ENCODE data around the gene TRMT5.

The TRMT5 gene

GRCh38 chr14:61019537-61019936, 38.7 kb upstream of the TRMT5 start:
- no peak overlapping the region for H4K8ac ChIP-seq (ENCODE audit: low read length)
- H3K9ac ChIP-seq (ENCODE audit: low read length) = no peak overlapping the region
- no CpG with 5 or more reads among the region's 1 CpG for WGBS
- no peaks in the 10 kb centered on the region for H3K9me3 ChIP-seq (ENCODE audit: control insufficient read depth, low read length)
- H3K23ac ChIP-seq (ENCODE audit: low read length in 2 of 2) = no peak overlapping the region
- H3K4ac ChIP-seq (ENCODE audit: low read depth in 1 of 2, low read length in 2 of 2) = no peak overlapping the region
- H3K27me3 ChIP-seq (ENCODE audit: control insufficient read depth in 1 of 2, insufficient read depth in 1 of 2, low read length in 2 of 2) = no peaks in the 10 kb centered on the region
- no peak overlapping the region for H3K4me2 ChIP-seq (ENCODE audit: low read length, poor library complexity, severe bottlenecking)
- no peak for DNase-seq
- no peak overlapping the region for H2AK5ac ChIP-seq (ENCODE audit: low read length, severe bottlenecking)
- H3K27ac ChIP-seq (ENCODE audit: low read length, poor library complexity, severe bottlenecking) = no peak overlapping the region
- H3K4me1 ChIP-seq (ENCODE audit: control insufficient read depth, insufficient read depth, low read depth, low read length) = no peaks in the 10 kb centered on the region
- H3K36me3 ChIP-seq (ENCODE audit: control insufficient read depth in 1 of 2, insufficient read depth in 2 of 2, low read depth in 1 of 2, low read length in 2 of 2) = peaks cover 8 to 45% of the 10 kb centered on the region in 2 experiments
- H2BK5ac ChIP-seq (ENCODE audit: low read depth, low read length, poor library complexity, severe bottlenecking) = no peak overlapping the region
- H3K14ac ChIP-seq (ENCODE audit: low read length in 2 of 2) = no peak overlapping the region
- no peak overlapping the region for H2BK12ac ChIP-seq (ENCODE audit: low read length in 2 of 2)
- H3K79me1 ChIP-seq (replicated peaks; ENCODE audit: low read length, poor library complexity, severe bottlenecking) = peaks cover 10% of the 10 kb centered on the region
- H4K91ac ChIP-seq (ENCODE audit: low read length) = no peak overlapping the region
- H3K18ac ChIP-seq (ENCODE audit: low read depth in 1 of 2, low read length in 2 of 2) = no peak overlapping the region
- no peak overlapping the region for H2BK15ac ChIP-seq (ENCODE audit: low read depth, poor library complexity, severe bottlenecking)
- no peak overlapping the region for H2AFZ ChIP-seq (ENCODE audit: low read depth, low read length)
- H2BK120ac ChIP-seq (ENCODE audit: low read depth, low read length) = no peak overlapping the region
- H3K4me3 ChIP-seq (ENCODE audit: insufficient read depth in 1 of 2, low read depth in 1 of 2, low read length in 2 of 2) = no peak overlapping the region

- Histone ChIP-seq H3K4me2 (ENCODE audit: low read length, poor library complexity, severe bottlenecking) (no peak overlapping the region), H3K9me3 (ENCODE audit: control insufficient read depth, low read length) (no peaks in the 10 kb centered on the region), H2BK5ac (ENCODE audit: low read depth, low read length, poor library complexity, severe bottlenecking) (no peak overlapping the region), H4K91ac (ENCODE audit: low read length) (no peak overlapping the region), H3K4me1 (ENCODE audit: control insufficient read depth, insufficient read depth, low read depth, low read length) (no peaks in the 10 kb centered on the region), H2BK120ac (ENCODE audit: low read depth, low read length) (no peak overlapping the region), H2AFZ (ENCODE audit: low read depth, low read length) (no peak overlapping the region), H3K79me1 (replicated peaks; ENCODE audit: low read length, poor library complexity, severe bottlenecking) (peaks cover 7% of the 10 kb centered on the region), H3K9ac (ENCODE audit: low read length) (peak overlapping the region; percentile 30), H3K27me3 (ENCODE audit: control insufficient read depth in 1 of 2, insufficient read depth in 1 of 2, low read length in 2 of 2) (no peaks in the 10 kb centered on the region), H2BK12ac (ENCODE audit: low read length in 2 of 2) (no peak overlapping the region), H3K18ac (ENCODE audit: low read depth in 1 of 2, low read length in 2 of 2) (no peak overlapping the region), H3K14ac (ENCODE audit: low read length in 2 of 2) (no peak overlapping the region), H3K27ac (ENCODE audit: low read length, poor library complexity, severe bottlenecking) (no peak overlapping the region), H2AK5ac (ENCODE audit: low read length, severe bottlenecking) (no peak overlapping the region), H2BK15ac (ENCODE audit: low read depth, poor library complexity, severe bottlenecking) (no peak overlapping the region), H3K36me3 (ENCODE audit: control insufficient read depth in 1 of 2, insufficient read depth in 2 of 2, low read depth in 1 of 2, low read length in 2 of 2) (peaks cover 2 to 34% of the 10 kb centered on the region in 2 experiments), H3K4ac (ENCODE audit: low read depth in 1 of 2, low read length in 2 of 2) (no peak overlapping the region), H3K23ac (ENCODE audit: low read length in 2 of 2) (no peak overlapping the region), H4K8ac (ENCODE audit: low read length) (no peak overlapping the region), H3K4me3 (ENCODE audit: insufficient read depth in 1 of 2, low read depth in 1 of 2, low read length in 2 of 2) (no peak overlapping the region)
- WGBS = 100% methylated on average over 1 of the region's 1 CpG
- DNase-seq = no peak
Observed at GRCh38 chr14:61003571-61003970, 22.7 kb upstream of the TRMT5 start.

- Histone ChIP-seq H3K4me3 (ENCODE audit: insufficient read depth in 1 of 2, low read depth in 1 of 2, low read length in 2 of 2) (no peak overlapping the region), H2AFZ (ENCODE audit: low read depth, low read length) (no peak overlapping the region), H2AK5ac (ENCODE audit: low read length, severe bottlenecking) (no peak overlapping the region), H2BK5ac (ENCODE audit: low read depth, low read length, poor library complexity, severe bottlenecking) (no peak overlapping the region), H4K8ac (ENCODE audit: low read length) (no peak overlapping the region), H3K27ac (ENCODE audit: low read length, poor library complexity, severe bottlenecking) (no peak overlapping the region), H3K9me3 (ENCODE audit: control insufficient read depth, low read length) (no peaks in the 10 kb centered on the region), H2BK120ac (ENCODE audit: low read depth, low read length) (no peak overlapping the region), H3K9ac (ENCODE audit: low read length) (no peak overlapping the region), H2BK12ac (ENCODE audit: low read length in 2 of 2) (no peak overlapping the region), H3K27me3 (ENCODE audit: control insufficient read depth in 1 of 2, insufficient read depth in 1 of 2, low read length in 2 of 2) (no peaks in the 10 kb centered on the region), H2BK15ac (ENCODE audit: low read depth, poor library complexity, severe bottlenecking) (no peak overlapping the region), H3K4ac (ENCODE audit: low read depth in 1 of 2, low read length in 2 of 2) (no peak overlapping the region), H3K4me2 (ENCODE audit: low read length, poor library complexity, severe bottlenecking) (no peak overlapping the region), H3K79me1 (replicated peaks; ENCODE audit: low read length, poor library complexity, severe bottlenecking) (peaks cover 14% of the 10 kb centered on the region), H3K4me1 (ENCODE audit: control insufficient read depth, insufficient read depth, low read depth, low read length) (no peaks in the 10 kb centered on the region), H3K14ac (ENCODE audit: low read length in 2 of 2) (no peak overlapping the region), H4K91ac (ENCODE audit: low read length) (no peak overlapping the region), H3K23ac (ENCODE audit: low read length in 2 of 2) (no peak overlapping the region), H3K18ac (ENCODE audit: low read depth in 1 of 2, low read length in 2 of 2) (no peak overlapping the region), H3K36me3 (ENCODE audit: control insufficient read depth in 1 of 2, insufficient read depth in 2 of 2, low read depth in 1 of 2, low read length in 2 of 2) (peaks cover 10 to 67% of the 10 kb centered on the region in 2 experiments)
- WGBS = no CpG with 5 or more reads among the region's 2 CpGs
- DNase-seq = no peak
Observed at GRCh38 chr14:60999536-60999935, 18.7 kb upstream of the TRMT5 start.

- no peak overlapping the region for H3K4me3 ChIP-seq (ENCODE audit: insufficient read depth in 1 of 2, low read depth in 1 of 2, low read length in 2 of 2)
- no peaks in the 10 kb centered on the region for H3K4me1 ChIP-seq (ENCODE audit: control insufficient read depth, insufficient read depth, low read depth, low read length)
- H3K23ac ChIP-seq (ENCODE audit: low read length in 2 of 2) = no peak overlapping the region
- no peaks in the 10 kb centered on the region for H3K9me3 ChIP-seq (ENCODE audit: control insufficient read depth, low read length)
- H3K79me1 ChIP-seq (replicated peaks; ENCODE audit: low read length, poor library complexity, severe bottlenecking) = peaks cover 14% of the 10 kb centered on the region
- peaks cover 15 to 68% of the 10 kb centered on the region in 2 experiments for H3K36me3 ChIP-seq (ENCODE audit: control insufficient read depth in 1 of 2, insufficient read depth in 2 of 2, low read depth in 1 of 2, low read length in 2 of 2)
- no peak overlapping the region for H4K91ac ChIP-seq (ENCODE audit: low read length)
- H2AK5ac ChIP-seq (ENCODE audit: low read length, severe bottlenecking) = no peak overlapping the region
- H2BK12ac ChIP-seq (ENCODE audit: low read length in 2 of 2) = no peak overlapping the region
- H3K4me2 ChIP-seq (ENCODE audit: low read length, poor library complexity, severe bottlenecking) = no peak overlapping the region
- 95% methylated on average over 7 of the region's 9 CpGs for WGBS
- no peak overlapping the region for H3K14ac ChIP-seq (ENCODE audit: low read length in 2 of 2)
- no peak overlapping the region for H2BK120ac ChIP-seq (ENCODE audit: low read depth, low read length)
- H4K8ac ChIP-seq (ENCODE audit: low read length) = no peak overlapping the region
- no peak overlapping the region for H2BK5ac ChIP-seq (ENCODE audit: low read depth, low read length, poor library complexity, severe bottlenecking)
- H3K27ac ChIP-seq (ENCODE audit: low read length, poor library complexity, severe bottlenecking) = no peak overlapping the region
- H2AFZ ChIP-seq (ENCODE audit: low read depth, low read length) = no peak overlapping the region
- no peak overlapping the region for H3K4ac ChIP-seq (ENCODE audit: low read depth in 1 of 2, low read length in 2 of 2)
- H2BK15ac ChIP-seq (ENCODE audit: low read depth, poor library complexity, severe bottlenecking) = no peak overlapping the region
- no peak overlapping the region for H3K18ac ChIP-seq (ENCODE audit: low read depth in 1 of 2, low read length in 2 of 2)
- no peak for DNase-seq
- no peaks in the 10 kb centered on the region for H3K27me3 ChIP-seq (ENCODE audit: control insufficient read depth in 1 of 2, insufficient read depth in 1 of 2, low read length in 2 of 2)
- H3K9ac ChIP-seq (ENCODE audit: low read length) = no peak overlapping the region
Observed at GRCh38 chr14:60998617-60999016, 17.7 kb upstream of the TRMT5 start.

Measured in mesenchymal stem cell (in vitro differentiated cells and primary cell).